HepG2 (cell line): ENCODE data around the gene CDC42SE1. TPM values are rescaled to one million over a fixed set of nuclear protein-coding genes. Genes with fewer than 3 reads are reported as not detected.

Source experiments
- ATAC-seq: fragments of 200-7000 bp; cut with Tn5 transposase; 3 replicates; pipeline ENCODE4 v1.9.1; 2020; ENCODE audit warnings: mild to moderate bottlenecking, moderate library complexity
- BruUV-seq: library from RNA; stranded (reverse); fragments of 400-500 nt; replicated peaks from 2 replicates; lab custom pipeline; 2021; lab: Mats Ljungman, UMichigan
- CTCF ChIA-PET: fragments of 300-600 bp; formaldehyde crosslinking; extraction: SDS; loops from one replicate; lab custom pipeline; 2021; ENCODE audit warnings: low total read pairs, inconsistent platforms, low intra/inter-chr PET ratio; lab: Yijun Ruan, JAX
- POLR2A ChIA-PET: fragments of 350-600 bp; sonication (Branson Sonifier 250); formaldehyde crosslinking; loops from one replicate; lab custom pipeline; 2020; ENCODE audit warnings: antibody characterized with exemption, inconsistent platforms; lab: Yijun Ruan, JAX
- DNase-seq: peaks from one replicate; pipeline ENCODE4 v3.0.0-alpha.2; 2015; ENCODE audit warnings: low spot score
- FAIRE-seq: peaks from 3 replicates; lab custom pipeline; 2011; peaks lifted over from hg19 to GRCh38; lab: Jason Lieb, UNC
- H2AFZ ChIP-seq: one replicate; pipeline ENCODE4 v1.6.1; 2011; ENCODE audit warnings: low read length, inconsistent platforms
- H3K27ac ChIP-seq: fragments of 300-600 bp; 3 replicates; pipeline ENCODE4 v1.8.0; 2011; ENCODE audit warnings: mixed run types, mild to moderate bottlenecking, mixed read lengths, low read length, inconsistent platforms; ENCODE audit not compliant: insufficient read depth; ENCODE audit errors: extremely low read length
- H3K27me3 ChIP-seq, 2 experiments: fragments of 200-600 bp in 1 of 2; 2 replicates in 1 of 2; 3 replicates in 1 of 2; pipeline versions ENCODE4 v1.6.0 to v1.8.0; 2011; ENCODE audit warnings: low read length in 2 of 2, mild to moderate bottlenecking in 2 of 2, moderate library complexity in 2 of 2, inconsistent platforms in 1 of 2; ENCODE audit not compliant: insufficient read depth in 2 of 2, control insufficient read depth in 1 of 2
- H3K36me3 ChIP-seq, 2 experiments: fragments of 200-600 bp in 1 of 2; replicated peaks in 1 of 2; 2 replicates in 1 of 2; 3 replicates in 1 of 2; pipeline versions ENCODE4 v1.5.1 to v1.8.0; 2011; ENCODE audit warnings: low read length in 2 of 2, inconsistent platforms in 1 of 2; ENCODE audit not compliant: insufficient read depth in 2 of 2, control insufficient read depth in 1 of 2
- H3K4me1 ChIP-seq: 2 replicates; pipeline ENCODE4 v1.5.1; 2012; ENCODE audit warnings: low read length, inconsistent platforms; ENCODE audit not compliant: insufficient read depth
- H3K4me2 ChIP-seq: 2 replicates; pipeline ENCODE4 v1.6.0; 2011; ENCODE audit warnings: low read depth, low read length, inconsistent platforms
- H3K4me3 ChIP-seq, 3 experiments: fragments of 200-600 bp in 1 of 3; sonication (generic), shearing (Covaris generic) in 1 of 3; replicated peaks in 1 of 3; 2 replicates each; pipeline ENCODE4 v1.5.1; 2011 to 2016; ENCODE audit warnings: low read length in 3 of 3, inconsistent platforms in 2 of 3, low read depth in 2 of 3, mild to moderate bottlenecking in 2 of 3, control low read depth in 1 of 3, mixed read lengths in 1 of 3; ENCODE audit not compliant: insufficient read depth in 1 of 3
- H3K79me2 ChIP-seq: one replicate; pipeline ENCODE4 v1.6.1; 2011; ENCODE audit warnings: low read length, inconsistent platforms; ENCODE audit not compliant: insufficient read depth
- H3K9ac ChIP-seq: 2 replicates; pipeline ENCODE4 v1.6.0; 2011; ENCODE audit warnings: mild to moderate bottlenecking, low read depth, low read length, inconsistent platforms; ENCODE audit not compliant: insufficient read depth
- H3K9me3 ChIP-seq: 2 replicates; pipeline ENCODE4 v1.5.1; 2012; ENCODE audit warnings: mild to moderate bottlenecking, low read length
- H4K20me1 ChIP-seq: 2 replicates; pipeline ENCODE4 v1.6.0; 2011; ENCODE audit warnings: inconsistent platforms, mild to moderate bottlenecking, low read length, moderate library complexity; ENCODE audit not compliant: insufficient read depth
- ATF7 ChIP-seq, 2 experiments: fragments of 450-650 bp in 1 of 2; sonication (generic) in 1 of 2; formaldehyde crosslinking in 1 of 2; IDR thresholded peaks; 2 replicates each; pipeline versions ENCODE4 v1.4.0 to v1.6.1; 2016 to 2020; ENCODE audit warnings: antibody characterized with exemption in 1 of 2, mild to moderate bottlenecking in 1 of 2, missing genetic modification reagents in 1 of 2
- EHMT2 ChIP-seq: fragments of 200-600 bp; sonication (generic); IDR thresholded peaks from 2 replicates; pipeline ENCODE4 v1.7.0; 2017; ENCODE audit warnings: antibody characterized with exemption, low read depth, low read length, borderline replicate concordance
- HCFC1 ChIP-seq: fragments of 150-350 bp; IDR thresholded peaks from 2 replicates; pipeline ENCODE4 v1.6.1; 2014; ENCODE audit warnings: low read depth, low read length
- NCOA5 ChIP-seq: sonication (generic); formaldehyde crosslinking; IDR thresholded peaks from 2 replicates; pipeline ENCODE4 v1.4.0; 2020; ENCODE audit warnings: missing genetic modification reagents
- SAFB2 ChIP-seq: sonication (generic); formaldehyde crosslinking; IDR thresholded peaks from 2 replicates; pipeline ENCODE4 v1.5.1; 2020; ENCODE audit warnings: missing genetic modification reagents, low read depth, mild to moderate bottlenecking, borderline replicate concordance
- TBX2 ChIP-seq: sonication (generic); formaldehyde crosslinking; IDR thresholded peaks from 2 replicates; pipeline ENCODE4 v1.5.0; 2020; ENCODE audit warnings: missing genetic modification reagents, mild to moderate bottlenecking, borderline replicate concordance
- TGIF2 ChIP-seq: IDR thresholded peaks from 2 replicates; pipeline ENCODE4 v1.6.1; 2016; ENCODE audit warnings: control low read depth, missing compliant biosample characterization
- ZNF235 ChIP-seq: sonication (generic); formaldehyde crosslinking; IDR thresholded peaks from 2 replicates; pipeline ENCODE4 v1.8.1; 2023; ENCODE audit warnings: mild to moderate bottlenecking, missing genetic modification reagents, borderline replicate concordance
- ZNF564 ChIP-seq: sonication (generic); formaldehyde crosslinking; IDR thresholded peaks from 2 replicates; pipeline ENCODE4 v1.8.1; 2023; ENCODE audit warnings: mild to moderate bottlenecking, missing genetic modification reagents
- ZNF589 ChIP-seq: sonication (generic); formaldehyde crosslinking; conservative IDR thresholded peaks from 2 replicates; pipeline ENCODE4 v1.8.0; 2022; ENCODE audit warnings: mild to moderate bottlenecking, moderate library complexity, missing genetic modification reagents
- ZSCAN22 ChIP-seq: sonication (generic); formaldehyde crosslinking; IDR thresholded peaks from 2 replicates; pipeline ENCODE4 v1.4.0; 2020; ENCODE audit warnings: mild to moderate bottlenecking, missing genetic modification reagents
- WGBS: methylation state at CpG from one replicate; pipeline ENCODE4 v1.1.6; 2017; ENCODE audit warnings: low lambda C conversion rate; 5-methylcytosine and 5-hydroxymethylcytosine counted together
- in situ Hi-C: cut with HindIII; loops from 2 replicates; pipeline ENCODE4 v1.10.0; 2017; ENCODE audit warnings: low pct_unique_long_range_greater_than_20kb; ENCODE audit not compliant: extremely low pct_ligation_motif_present
- intact Hi-C: fragments of 100-400 bp; cut with micrococcal nuclease; formaldehyde crosslinking; loops from one replicate; pipeline ENCODE4 v1.10.0; 2022; ENCODE audit not compliant: unreplicated experiment
- polyA plus RNA-seq, 8 experiments: library from polyadenylated mRNA; depleted of rRNA in 3 of 8; stranded (reverse) in 7 of 8; unstranded in 1 of 8; fragments of >200 nt; fragmentation: Illumina TruSeq in 4 of 8; extraction: Trizol in 4 of 8; gene quantifications; 2 replicates each; pipeline versions ENCODE4 v1.2.1 to v1.2.3, GENCODE V29; 2011 to 2016; ENCODE audit warnings: low read depth in 4 of 8, missing spikeins in 1 of 8, mixed read lengths in 1 of 8; ENCODE audit not compliant: insufficient read depth in 1 of 8
- total RNA-seq, 5 experiments: library from RNA; depleted of rRNA; stranded (reverse); fragments of >200 nt; fragmentation: Illumina TruSeq; extraction: Trizol; gene quantifications; 2 replicates each; pipeline ENCODE4 v1.2.3, GENCODE V29; 2016; ENCODE audit warnings: low read depth in 1 of 5
- TF ChIP-seq, protein P1 (sequence below): sonication (generic); formaldehyde crosslinking; IDR thresholded peaks from 2 replicates; pipeline ENCODE4 v1.4.0; 2020; ENCODE audit warnings: missing genetic modification reagents
- TF ChIP-seq, protein P2 (sequence below): IDR thresholded peaks from 2 replicates; pipeline ENCODE4 v1.6.1; 2016
- TF ChIP-seq, protein P3 (sequence below): sonication (generic); formaldehyde crosslinking; IDR thresholded peaks from 2 replicates; pipeline ENCODE4 v1.5.0; 2020; ENCODE audit warnings: mild to moderate bottlenecking, missing genetic modification reagents, borderline replicate concordance

The CDC42SE1 gene
- total and polyA plus RNA-seq, 2 of the 13 experiments (the other 11 are each of a cell fraction or from before 2014, with no cell fraction given): 17.6 to 17.9 TPM

DNA sequence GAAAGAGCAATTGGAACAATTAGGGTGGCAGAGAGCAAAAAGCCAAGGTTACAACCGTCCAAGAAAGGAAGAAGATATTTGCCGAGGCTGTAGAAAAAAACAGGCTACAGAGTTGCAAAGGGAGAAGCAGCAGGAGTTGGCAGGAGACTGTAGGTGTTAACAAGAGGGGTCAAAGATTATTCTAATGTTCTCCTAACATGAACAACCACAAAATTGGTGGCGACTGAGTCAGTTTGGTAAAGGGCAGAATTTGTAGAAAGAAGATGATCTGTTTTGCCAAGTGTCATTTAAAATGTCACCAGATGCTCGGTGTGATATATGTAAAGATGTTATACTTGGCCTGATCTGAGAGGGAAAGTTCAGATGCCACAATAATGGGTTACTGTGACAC, 51.6 kb downstream of the CDC42SE1 start:
- Histone ChIP-seq H3K27me3 (no peaks in the 10 kb centered on the region; a peak in 1 of 5 replicates), H3K79me2 (peaks cover 34% of the 10 kb centered on the region), H3K27ac (peak overlapping the region; percentile 100), H3K4me2 (peak overlapping the region; percentile 99), H3K9me3 (no peaks in the 10 kb centered on the region), H3K4me1 (peaks cover 77% of the 10 kb centered on the region), H2AFZ (no peak overlapping the region), H3K4me3 (peak overlapping the region; percentile 61 to 99 (median 69)), H4K20me1 (no peaks in the 10 kb centered on the region), H3K9ac (peak overlapping the region; percentile 98), H3K36me3 (no peaks in the 10 kb centered on the region)
- ChIA-PET CTCF (interaction anchor here (0.9 to 1.4 kb wide), 2 partner anchors 27 to 29 kb away, joined by 3 read pairs; no protein-coding TSS in a partner anchor), POLR2A (interaction anchor here (3.5 to 9.1 kb wide), 3 partner anchors 12 to 34 kb away, joined by 55 to 150 read pairs (median 99); partner anchors contain the start of genes ANXA9 and CERS2)
- FAIRE-seq (no peak), DNase-seq (no peak), ATAC-seq (no peak)
- no TSS peak for BruUV-seq
- in situ Hi-C loops (no loop called here), intact Hi-C loops (loop anchor here (5.0 kb wide), 2 partner anchors 36 to 39 kb away; partner anchors contain the start of genes C1orf56 and CERS2)
- 1% methylated on average over 4 of the region's 4 CpGs for WGBS
- TF ChIP-seq, protein P1, sequence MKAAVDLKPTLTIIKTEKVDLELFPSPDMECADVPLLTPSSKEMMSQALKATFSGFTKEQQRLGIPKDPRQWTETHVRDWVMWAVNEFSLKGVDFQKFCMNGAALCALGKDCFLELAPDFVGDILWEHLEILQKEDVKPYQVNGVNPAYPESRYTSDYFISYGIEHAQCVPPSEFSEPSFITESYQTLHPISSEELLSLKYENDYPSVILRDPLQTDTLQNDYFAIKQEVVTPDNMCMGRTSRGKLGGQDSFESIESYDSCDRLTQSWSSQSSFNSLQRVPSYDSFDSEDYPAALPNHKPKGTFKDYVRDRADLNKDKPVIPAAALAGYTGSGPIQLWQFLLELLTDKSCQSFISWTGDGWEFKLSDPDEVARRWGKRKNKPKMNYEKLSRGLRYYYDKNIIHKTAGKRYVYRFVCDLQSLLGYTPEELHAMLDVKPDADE: no peak
- TF ChIP-seq NCOA5 (no peak), SAFB2 (CRISPR knock-in tag) (no peak), TGIF2 (peak; percentile 16; the same call in 1 of the 2 replicates), ZNF589 (CRISPR knock-in tag) (no peak), ATF7 (IDR thresholded peaks at IDR 0.05) (no peak), ATF7 (CRISPR knock-in tag; IDR thresholded peaks at IDR 0.05) (no peak), ZSCAN22 (CRISPR knock-in tag) (no peak), ZNF235 (no peak), TBX2 (CRISPR knock-in tag) (no peak), HCFC1 (no peak), ZNF564 (CRISPR knock-in tag) (no peak), EHMT2 (0 out of 2 replicates have a peak, but pooled peaks have one; percentile 13)
- TF ChIP-seq, protein P2, sequence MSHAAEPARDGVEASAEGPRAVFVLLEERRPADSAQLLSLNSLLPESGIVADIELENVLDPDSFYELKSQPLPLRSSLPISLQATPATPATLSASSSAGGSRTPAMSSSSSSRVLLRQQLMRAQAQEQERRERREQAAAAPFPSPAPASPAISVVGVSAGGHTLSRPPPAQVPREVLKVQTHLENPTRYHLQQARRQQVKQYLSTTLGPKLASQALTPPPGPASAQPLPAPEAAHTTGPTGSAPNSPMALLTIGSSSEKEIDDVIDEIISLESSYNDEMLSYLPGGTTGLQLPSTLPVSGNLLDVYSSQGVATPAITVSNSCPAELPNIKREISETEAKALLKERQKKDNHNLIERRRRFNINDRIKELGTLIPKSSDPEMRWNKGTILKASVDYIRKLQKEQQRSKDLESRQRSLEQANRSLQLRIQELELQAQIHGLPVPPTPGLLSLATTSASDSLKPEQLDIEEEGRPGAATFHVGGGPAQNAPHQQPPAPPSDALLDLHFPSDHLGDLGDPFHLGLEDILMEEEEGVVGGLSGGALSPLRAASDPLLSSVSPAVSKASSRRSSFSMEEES: no peak
- TF ChIP-seq, protein P3, sequence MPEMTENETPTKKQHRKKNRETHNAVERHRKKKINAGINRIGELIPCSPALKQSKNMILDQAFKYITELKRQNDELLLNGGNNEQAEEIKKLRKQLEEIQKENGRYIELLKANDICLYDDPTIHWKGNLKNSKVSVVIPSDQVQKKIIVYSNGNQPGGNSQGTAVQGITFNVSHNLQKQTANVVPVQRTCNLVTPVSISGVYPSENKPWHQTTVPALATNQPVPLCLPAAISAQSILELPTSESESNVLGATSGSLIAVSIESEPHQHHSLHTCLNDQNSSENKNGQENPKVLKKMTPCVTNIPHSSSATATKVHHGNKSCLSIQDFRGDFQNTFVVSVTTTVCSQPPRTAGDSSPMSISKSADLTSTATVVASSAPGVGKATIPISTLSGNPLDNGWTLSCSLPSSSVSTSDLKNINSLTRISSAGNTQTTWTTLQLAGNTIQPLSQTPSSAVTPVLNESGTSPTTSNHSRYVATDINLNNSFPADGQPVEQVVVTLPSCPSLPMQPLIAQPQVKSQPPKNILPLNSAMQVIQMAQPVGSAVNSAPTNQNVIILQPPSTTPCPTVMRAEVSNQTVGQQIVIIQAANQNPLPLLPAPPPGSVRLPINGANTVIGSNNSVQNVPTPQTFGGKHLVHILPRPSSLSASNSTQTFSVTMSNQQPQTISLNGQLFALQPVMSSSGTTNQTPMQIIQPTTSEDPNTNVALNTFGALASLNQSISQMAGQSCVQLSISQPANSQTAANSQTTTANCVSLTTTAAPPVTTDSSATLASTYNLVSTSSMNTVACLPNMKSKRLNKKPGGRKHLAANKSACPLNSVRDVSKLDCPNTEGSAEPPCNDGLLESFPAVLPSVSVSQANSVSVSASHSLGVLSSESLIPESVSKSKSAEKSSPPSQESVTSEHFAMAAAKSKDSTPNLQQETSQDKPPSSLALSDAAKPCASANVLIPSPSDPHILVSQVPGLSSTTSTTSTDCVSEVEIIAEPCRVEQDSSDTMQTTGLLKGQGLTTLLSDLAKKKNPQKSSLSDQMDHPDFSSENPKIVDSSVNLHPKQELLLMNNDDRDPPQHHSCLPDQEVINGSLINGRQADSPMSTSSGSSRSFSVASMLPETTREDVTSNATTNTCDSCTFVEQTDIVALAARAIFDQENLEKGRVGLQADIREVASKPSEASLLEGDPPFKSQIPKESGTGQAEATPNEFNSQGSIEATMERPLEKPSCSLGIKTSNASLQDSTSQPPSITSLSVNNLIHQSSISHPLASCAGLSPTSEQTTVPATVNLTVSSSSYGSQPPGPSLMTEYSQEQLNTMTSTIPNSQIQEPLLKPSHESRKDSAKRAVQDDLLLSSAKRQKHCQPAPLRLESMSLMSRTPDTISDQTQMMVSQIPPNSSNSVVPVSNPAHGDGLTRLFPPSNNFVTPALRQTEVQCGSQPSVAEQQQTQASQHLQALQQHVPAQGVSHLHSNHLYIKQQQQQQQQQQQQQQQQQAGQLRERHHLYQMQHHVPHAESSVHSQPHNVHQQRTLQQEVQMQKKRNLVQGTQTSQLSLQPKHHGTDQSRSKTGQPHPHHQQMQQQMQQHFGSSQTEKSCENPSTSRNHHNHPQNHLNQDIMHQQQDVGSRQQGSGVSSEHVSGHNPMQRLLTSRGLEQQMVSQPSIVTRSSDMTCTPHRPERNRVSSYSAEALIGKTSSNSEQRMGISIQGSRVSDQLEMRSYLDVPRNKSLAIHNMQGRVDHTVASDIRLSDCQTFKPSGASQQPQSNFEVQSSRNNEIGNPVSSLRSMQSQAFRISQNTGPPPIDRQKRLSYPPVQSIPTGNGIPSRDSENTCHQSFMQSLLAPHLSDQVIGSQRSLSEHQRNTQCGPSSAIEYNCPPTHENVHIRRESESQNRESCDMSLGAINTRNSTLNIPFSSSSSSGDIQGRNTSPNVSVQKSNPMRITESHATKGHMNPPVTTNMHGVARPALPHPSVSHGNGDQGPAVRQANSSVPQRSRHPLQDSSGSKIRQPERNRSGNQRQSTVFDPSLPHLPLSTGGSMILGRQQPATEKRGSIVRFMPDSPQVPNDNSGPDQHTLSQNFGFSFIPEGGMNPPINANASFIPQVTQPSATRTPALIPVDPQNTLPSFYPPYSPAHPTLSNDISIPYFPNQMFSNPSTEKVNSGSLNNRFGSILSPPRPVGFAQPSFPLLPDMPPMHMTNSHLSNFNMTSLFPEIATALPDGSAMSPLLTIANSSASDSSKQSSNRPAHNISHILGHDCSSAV (CRISPR knock-in tag): no peak
